HEK293T (cell line): ENCODE data around the gene ATF7IP.

ENCODE experiments used
- CTCF ChIA-PET: fragments of 350-600 bp; formaldehyde crosslinking; extraction: SDS; loops from one replicate; lab custom pipeline; 2021; ENCODE audit warnings: antibody characterized with exemption, inconsistent platforms; lab: Yijun Ruan, JAX
- POLR2A ChIA-PET: fragments of 350-600 bp; formaldehyde crosslinking; extraction: SDS; loops from one replicate; lab custom pipeline; 2020; ENCODE audit warnings: antibody characterized with exemption, inconsistent platforms; lab: Yijun Ruan, JAX
- DNase-seq: peaks from one replicate; pipeline ENCODE4 v3.0.0; 2012; ENCODE audit warnings: mixed read lengths; ENCODE audit errors: extremely low spot score
- ARNT ChIP-seq: fragments of 450-650 bp; IDR thresholded peaks from 2 replicates; pipeline ENCODE4 v1.6.1; 2017; ENCODE audit warnings: mild to moderate bottlenecking
- BHLHE40 ChIP-seq: fragments of 450-650 bp; IDR thresholded peaks from 2 replicates; pipeline ENCODE4 v1.6.1; 2016; ENCODE audit warnings: mild to moderate bottlenecking, moderate library complexity, borderline replicate concordance
- CTBP1 ChIP-seq: fragments of 450-650 bp; IDR thresholded peaks from 2 replicates; pipeline ENCODE4 v1.6.1; 2016; ENCODE audit warnings: borderline replicate concordance
- ELF4 ChIP-seq: fragments of 450-650 bp; IDR thresholded peaks from 2 replicates; pipeline ENCODE4 v1.6.1; 2017; ENCODE audit warnings: antibody characterized with exemption
- FOXA1 ChIP-seq: fragments of 450-650 bp; IDR thresholded peaks from 2 replicates; pipeline ENCODE4 v1.6.1; 2016; ENCODE audit warnings: mild to moderate bottlenecking
- FOXK2 ChIP-seq: fragments of 450-650 bp; IDR thresholded peaks from 2 replicates; pipeline ENCODE4 v1.6.1; 2016; ENCODE audit warnings: mild to moderate bottlenecking
- FOXM1 ChIP-seq: fragments of 450-650 bp; IDR thresholded peaks from 2 replicates; pipeline ENCODE4 v1.6.1; 2017; ENCODE audit warnings: mild to moderate bottlenecking, borderline replicate concordance
- HDGF ChIP-seq: fragments of 450-650 bp; IDR thresholded peaks from 2 replicates; pipeline ENCODE4 v1.6.1; 2017; ENCODE audit warnings: antibody characterized with exemption, borderline replicate concordance
- L3MBTL2 ChIP-seq: fragments of 450-650 bp; conservative IDR thresholded peaks from 2 replicates; pipeline ENCODE4 v1.6.1; 2016; ENCODE audit warnings: mild to moderate bottlenecking
- LEF1 ChIP-seq: fragments of 450-650 bp; IDR thresholded peaks from 2 replicates; pipeline ENCODE4 v1.6.1; 2017; ENCODE audit warnings: mild to moderate bottlenecking, borderline replicate concordance
- NFRKB ChIP-seq: fragments of 450-650 bp; IDR thresholded peaks from 2 replicates; pipeline ENCODE4 v1.6.1; 2016; ENCODE audit warnings: mild to moderate bottlenecking, moderate library complexity
- PKNOX1 ChIP-seq: fragments of 450-650 bp; IDR thresholded peaks from 2 replicates; pipeline ENCODE4 v1.6.1; 2016
- SP1 ChIP-seq: fragments of 450-650 bp; IDR thresholded peaks from 2 replicates; pipeline ENCODE4 v1.6.1; 2017
- SUZ12 ChIP-seq: fragments of 450-650 bp; IDR thresholded peaks from 2 replicates; pipeline ENCODE4 v1.6.1; 2016; ENCODE audit warnings: mild to moderate bottlenecking
- TARDBP ChIP-seq: fragments of 450-650 bp; IDR thresholded peaks from 2 replicates; pipeline ENCODE4 v1.6.1; 2016
- ZNF384 ChIP-seq: fragments of 450-650 bp; IDR thresholded peaks from 2 replicates; pipeline ENCODE4 v1.6.1; 2016

ATF7IP gene

GRCh38 chr12:14362352-14362751 lies 3.1 kb upstream of the ATF7IP start:
- ChIA-PET POLR2A (no interaction called here), CTCF (no interaction called here)
- DNase-seq = no peak
- TF ChIP-seq CTBP1 (no peak), LEF1 (no peak), ZNF384 (no peak), HDGF (no peak), FOXA1 (no peak), TARDBP (no peak), FOXM1 (no peak), ELF4 (no peak), PKNOX1 (no peak), SUZ12 (no peak), SP1 (no peak), BHLHE40 (no peak), ARNT (no peak)

GRCh38 chr12:14364583-14365271 lies 755 bp upstream of the ATF7IP start:
- TF ChIP-seq FOXA1 (no peak), BHLHE40 (no peak), PKNOX1 (no peak), CTBP1 (no peak), NFRKB (no peak), HDGF (no peak), LEF1 (no peak), ELF4 (no peak), SUZ12 (no peak), ARNT (no peak), FOXM1 (no peak), FOXK2 (no peak), ZNF384 (no peak), SP1 (no peak), TARDBP (no peak)
- no peak for DNase-seq
- ChIA-PET CTCF (interaction anchor here (0.8 to 1.5 kb wide), 3 partner anchors 52 to 107 kb away, joined by 3 to 5 read pairs (median 4); no protein-coding TSS in a partner anchor), POLR2A (interaction anchor here (0.6 to 1.4 kb wide), 11 partner anchors 9 to 110 kb away, joined by 3 to 21 read pairs (median 4); no protein-coding TSS in a partner anchor)

DNA sequence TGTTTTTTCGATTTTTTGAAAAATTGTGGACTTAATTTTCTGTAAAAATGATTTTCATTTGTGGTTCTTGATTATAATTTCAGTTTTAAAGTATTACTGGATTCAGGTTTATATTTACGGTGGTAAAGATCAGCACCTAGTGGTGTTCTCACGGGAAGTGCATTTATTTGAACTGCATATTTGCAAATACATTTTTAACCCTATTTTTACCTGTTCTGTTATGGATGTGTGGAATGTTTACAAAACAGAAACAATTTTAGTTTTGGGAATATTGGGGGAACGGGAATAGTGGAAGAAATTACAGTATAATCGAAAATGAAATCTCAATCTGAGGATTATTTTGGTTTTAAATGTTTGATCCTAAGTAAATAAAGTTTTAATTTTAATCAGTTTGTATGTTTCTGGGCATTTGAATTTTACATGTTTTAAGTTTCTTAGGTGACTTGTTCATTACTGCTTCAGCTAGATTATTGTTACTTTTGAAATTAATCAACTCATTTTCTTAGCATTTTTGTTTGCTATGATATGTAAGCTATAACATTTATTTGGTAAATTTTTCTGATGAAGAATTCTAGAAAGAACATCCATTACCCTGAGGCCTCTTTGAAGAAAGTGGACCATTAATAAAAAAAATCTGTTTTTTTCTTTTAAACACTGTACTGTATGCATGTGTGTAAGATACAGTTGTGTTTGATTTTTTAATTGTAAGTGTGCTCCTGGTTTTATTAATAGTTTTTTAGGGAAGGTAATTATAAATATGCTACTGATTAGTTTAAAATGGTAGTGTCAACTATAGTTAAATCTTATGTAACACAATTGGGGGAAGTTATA lies 942 bp downstream of the ATF7IP start:
- ChIA-PET CTCF (interaction anchor here (1.4 to 1.5 kb wide), 2 partner anchors 51 to 109 kb away, joined by 4 to 5 read pairs; no protein-coding TSS in a partner anchor), POLR2A (interaction anchor here (0.6 to 1.4 kb wide), 15 partner anchors 11 to 405 kb away, joined by 3 to 21 read pairs (median 4); a partner anchor contains a TSS)

DNA sequence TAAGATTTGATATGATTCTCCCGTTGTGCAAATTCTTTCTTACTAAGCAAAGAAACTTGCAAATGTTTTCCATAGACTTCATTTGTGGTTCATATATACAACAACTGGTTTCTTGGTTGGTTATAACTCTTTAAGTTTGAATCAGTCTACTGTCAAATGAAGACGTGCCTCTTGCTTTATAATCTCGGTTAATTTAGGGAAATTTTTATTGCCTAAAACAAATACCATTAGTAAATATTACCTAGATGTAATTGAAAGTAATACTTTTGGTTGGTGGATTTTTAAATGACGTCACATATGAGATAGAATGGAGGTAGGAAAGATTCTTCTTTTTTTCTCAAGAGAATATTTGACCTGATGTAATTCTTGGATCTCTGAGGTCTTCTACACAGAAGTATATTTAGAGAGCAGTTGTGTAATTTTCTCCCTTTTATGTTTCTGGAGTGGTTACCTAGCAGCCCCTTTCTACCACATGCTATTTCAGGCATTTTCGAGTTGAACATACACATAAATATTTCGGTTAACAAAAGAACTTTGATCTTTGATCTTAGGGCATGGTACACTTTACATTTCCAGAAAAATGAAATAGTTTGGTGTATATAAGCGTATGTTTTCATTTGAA lies 1.7 kb downstream of the ATF7IP start:
- TF ChIP-seq FOXM1 (no peak), ARNT (no peak), BHLHE40 (no peak), CTBP1 (no peak), ELF4 (no peak), HDGF (no peak), L3MBTL2 (no peak), FOXA1 (no peak), TARDBP (no peak), SUZ12 (no peak), PKNOX1 (no peak), NFRKB (no peak)
- CTCF ChIA-PET = no interaction called here
- DNase-seq = no peak
- POLR2A ChIA-PET = interaction anchor here (0.6 kb wide), 1 partner anchor 404 kb away, joined by 3 read pairs; a partner anchor contains a TSS

More for the DNA sequence above, 942 bp downstream of the ATF7IP start:
- DNase-seq = no peak
- TF ChIP-seq FOXK2 (no peak), L3MBTL2 (no peak), CTBP1 (no peak), HDGF (no peak), BHLHE40 (no peak), ARNT (no peak), FOXM1 (no peak), SP1 (no peak), NFRKB (no peak), ZNF384 (no peak), LEF1 (no peak), ELF4 (no peak), FOXA1 (no peak), SUZ12 (no peak), TARDBP (no peak), PKNOX1 (no peak)
